Activated T-cell treated with anti-CD3 and anti-CD28 coated beads for 1 hour (primary cell): Measurements from ENCODE around the gene TRERF1.

Experiments
- DNase-seq: peaks from one replicate; pipeline ENCODE4 v3.0.0-alpha.2; 2020; ENCODE audit warnings: low read depth

Gene TRERF1

DNA sequence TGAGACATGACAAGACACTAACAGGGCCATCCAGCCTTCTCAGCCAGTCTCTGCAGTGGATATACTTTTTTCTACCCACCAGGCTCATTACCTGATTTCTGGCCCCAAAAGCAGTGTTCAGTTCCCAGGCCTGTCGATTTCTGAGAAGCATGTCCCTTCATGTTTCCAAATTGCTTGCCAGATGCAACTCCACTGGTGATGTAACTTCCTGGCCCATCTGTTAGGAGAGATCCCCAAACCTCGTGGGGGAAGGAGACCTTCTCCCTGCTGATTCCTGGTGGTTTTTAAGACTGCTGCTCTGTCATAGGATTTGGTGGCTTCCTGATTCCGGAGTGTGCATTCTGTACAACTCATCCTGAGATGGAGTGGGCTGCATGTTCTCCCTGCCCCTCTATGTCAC, 202.4 kb downstream of the TRERF1 start:
- DNase-seq, result no peak

DNA sequence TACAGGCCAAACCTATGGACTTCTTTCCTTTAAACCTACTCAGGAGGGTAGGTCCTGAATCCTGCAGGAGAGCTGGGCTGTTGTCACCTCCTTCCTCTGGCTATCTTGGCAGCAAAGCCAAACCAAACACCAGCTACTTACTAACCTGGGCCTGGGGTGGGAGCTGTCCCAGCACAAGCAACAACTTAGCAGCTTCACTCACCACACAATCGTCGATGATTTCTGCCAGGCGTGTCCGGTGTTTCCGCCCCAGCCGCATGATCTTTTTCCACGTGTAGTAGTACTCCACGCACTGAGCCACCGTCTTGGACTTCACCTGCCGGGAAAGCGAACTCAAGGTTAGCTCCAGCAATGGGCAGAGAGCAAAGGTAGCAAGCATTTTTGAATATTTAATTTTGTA, 208.7 kb downstream of the TRERF1 start:
- no peak for DNase-seq

DNA sequence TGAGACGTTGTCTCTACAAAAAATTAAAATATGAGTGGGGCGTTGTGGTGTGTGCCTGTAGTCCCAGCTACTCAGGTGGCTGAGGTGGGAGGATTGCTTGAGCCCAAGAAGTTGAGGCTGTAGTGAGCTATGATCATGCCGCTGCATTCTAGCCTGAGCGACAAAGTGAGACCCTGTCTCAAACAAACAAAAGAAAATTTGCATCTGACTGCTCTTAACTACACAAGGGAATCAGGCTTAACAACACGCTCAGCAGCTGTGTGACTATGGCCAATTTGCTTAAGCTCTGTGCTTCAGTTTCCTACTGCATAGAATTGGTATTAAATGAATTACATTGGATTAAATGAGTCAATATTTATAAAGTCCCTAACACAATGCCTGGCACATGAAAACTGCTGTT, 209.8 kb downstream of the TRERF1 start:
- no peak for DNase-seq

DNA sequence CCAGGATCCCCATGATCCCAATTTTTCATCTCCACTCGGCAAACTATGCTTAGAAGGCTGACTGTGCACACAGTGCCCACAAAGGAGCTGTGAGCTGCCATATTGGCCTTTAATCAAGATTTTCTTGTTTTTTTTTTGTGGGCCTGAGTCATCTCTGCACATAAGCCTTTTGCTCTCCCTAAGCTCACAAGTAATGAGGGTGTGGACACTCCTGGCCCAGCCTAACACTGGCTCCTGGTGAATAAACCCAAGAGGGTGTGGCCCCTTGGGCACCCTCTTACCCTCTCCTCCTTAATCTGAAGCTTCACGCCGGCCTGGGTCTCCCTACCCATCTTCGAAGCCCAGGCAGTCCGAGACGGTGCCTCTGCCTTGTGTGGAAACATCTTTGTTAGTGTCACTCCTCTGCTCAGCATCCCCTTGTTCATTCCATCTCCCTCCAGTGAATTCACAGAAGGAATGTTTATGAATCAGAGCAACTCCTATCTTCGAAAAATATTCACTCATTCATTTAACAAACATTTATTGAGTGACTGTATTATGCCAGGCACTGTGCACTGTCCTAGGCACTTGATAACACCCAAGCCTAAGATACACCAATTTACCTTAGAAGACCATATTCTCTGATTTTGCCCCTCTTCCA, 211.9 kb downstream of the TRERF1 start:
- DNase-seq, result no peak

DNA sequence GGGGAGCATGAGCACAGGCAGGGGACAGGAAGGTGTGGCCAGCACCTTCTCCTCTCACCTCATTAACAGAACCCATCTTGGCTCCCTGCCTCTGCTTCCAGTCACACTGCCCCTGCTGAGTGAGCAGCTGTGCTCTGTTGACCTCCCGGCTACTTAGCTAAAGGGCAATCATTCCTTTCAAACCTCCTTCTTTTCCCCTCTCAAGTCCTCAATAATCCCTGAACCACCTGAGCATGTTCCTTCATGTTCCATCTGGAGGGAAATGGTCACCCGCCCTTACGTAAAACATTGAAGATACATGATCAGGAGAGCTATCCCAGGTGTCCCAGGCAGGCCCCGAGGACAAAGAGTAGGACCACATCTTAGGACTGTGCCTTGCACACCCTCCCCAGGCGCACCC, 212.4 kb downstream of the TRERF1 start:
- DNase-seq, result no peak

DNA sequence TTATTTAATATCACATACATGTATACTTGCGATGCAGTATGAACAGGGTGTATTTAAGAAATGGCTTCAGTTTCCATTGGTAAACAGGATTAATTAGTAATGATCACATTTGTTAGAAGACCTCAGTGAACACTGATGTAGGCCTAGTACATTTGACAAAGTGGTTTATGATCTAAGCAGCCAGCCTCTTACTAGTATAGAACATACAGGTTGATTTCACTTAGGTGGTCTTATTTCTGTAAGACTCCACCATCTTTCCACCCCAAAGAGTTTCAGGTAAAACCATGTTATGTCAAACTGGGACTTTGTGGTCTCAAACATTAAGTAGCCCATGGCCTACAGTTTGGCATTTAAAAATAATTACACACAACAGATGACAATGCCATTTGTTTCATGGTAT, 213.9 kb downstream of the TRERF1 start:
- no peak for DNase-seq

DNA sequence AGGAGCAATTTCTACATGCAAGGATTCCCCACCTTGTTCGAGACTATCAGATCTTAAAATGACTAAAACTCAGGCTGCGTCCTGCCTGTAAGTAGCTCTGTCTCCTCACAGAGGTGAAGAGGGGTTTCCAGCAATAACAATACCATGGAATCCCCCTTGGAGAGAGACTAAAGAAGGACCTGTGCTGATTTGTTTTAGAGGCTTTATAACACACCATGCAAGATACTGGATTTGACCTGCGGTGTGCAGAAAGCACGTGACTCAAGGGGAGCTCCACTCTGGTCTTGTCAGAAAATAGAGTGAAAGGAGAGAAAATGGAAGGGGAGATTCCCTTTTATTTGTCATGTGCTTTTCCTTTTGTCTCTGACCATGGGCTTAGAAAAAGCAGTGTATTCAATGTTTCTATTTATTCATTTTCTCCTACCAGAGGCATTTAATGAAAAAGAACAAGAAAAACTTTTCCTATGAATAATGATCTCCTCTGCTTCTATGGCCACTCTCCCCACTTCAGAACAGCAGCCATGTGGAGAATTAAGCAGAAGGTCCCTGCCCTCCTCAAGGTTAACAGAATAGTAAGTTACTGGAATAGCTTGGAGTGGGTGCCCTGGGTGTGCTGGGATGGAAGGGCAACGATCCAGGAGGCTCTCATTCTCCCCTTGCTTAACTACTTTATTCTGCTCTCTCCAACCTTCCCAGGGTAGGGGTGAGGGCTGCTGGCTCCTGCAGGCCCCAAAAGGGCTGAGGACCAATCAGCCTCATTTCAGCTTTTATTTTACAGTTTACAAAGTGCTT, 214.8 kb downstream of the TRERF1 start:
- no peak for DNase-seq

DNA sequence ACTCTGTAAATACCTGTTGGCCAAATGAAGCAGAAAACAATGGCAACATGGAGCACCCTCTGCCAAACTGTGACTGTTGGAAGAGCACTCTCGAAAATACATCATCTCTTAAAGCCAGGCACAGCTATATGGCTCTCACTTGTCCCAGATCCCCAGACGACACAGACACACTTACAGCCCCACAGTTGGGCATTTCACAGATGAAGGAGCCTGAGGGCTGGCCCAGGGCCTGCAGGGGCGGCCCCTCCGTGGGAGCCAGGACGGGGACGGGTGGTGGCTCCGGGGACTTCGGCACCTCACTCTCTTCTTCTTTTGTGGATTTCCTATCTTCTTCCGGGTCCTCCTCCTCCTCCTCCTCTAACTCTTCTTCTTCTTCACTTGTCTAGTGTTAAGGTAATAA, 215.7 kb downstream of the TRERF1 start:
- DNase-seq, result no peak

DNA sequence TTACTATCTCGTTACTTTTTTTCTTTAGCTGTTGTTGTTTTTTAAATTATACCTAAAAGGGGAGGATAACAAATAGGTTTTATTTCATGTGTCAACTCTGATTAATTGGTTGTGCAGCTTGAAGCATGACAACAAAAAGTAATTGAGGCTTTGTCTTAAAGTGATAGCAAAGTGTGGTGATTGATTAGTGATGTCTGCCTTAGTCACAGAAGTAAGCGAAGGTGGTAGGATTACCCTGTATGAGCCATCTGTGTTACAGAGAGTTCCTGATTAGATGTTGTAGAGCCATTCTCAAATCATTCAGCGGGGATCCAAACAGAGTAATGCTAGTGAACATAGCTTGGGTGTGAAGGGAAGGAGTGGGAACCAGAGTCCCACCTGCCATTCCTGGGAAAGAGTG, 219.7 kb downstream of the TRERF1 start:
- no peak for DNase-seq

DNA sequence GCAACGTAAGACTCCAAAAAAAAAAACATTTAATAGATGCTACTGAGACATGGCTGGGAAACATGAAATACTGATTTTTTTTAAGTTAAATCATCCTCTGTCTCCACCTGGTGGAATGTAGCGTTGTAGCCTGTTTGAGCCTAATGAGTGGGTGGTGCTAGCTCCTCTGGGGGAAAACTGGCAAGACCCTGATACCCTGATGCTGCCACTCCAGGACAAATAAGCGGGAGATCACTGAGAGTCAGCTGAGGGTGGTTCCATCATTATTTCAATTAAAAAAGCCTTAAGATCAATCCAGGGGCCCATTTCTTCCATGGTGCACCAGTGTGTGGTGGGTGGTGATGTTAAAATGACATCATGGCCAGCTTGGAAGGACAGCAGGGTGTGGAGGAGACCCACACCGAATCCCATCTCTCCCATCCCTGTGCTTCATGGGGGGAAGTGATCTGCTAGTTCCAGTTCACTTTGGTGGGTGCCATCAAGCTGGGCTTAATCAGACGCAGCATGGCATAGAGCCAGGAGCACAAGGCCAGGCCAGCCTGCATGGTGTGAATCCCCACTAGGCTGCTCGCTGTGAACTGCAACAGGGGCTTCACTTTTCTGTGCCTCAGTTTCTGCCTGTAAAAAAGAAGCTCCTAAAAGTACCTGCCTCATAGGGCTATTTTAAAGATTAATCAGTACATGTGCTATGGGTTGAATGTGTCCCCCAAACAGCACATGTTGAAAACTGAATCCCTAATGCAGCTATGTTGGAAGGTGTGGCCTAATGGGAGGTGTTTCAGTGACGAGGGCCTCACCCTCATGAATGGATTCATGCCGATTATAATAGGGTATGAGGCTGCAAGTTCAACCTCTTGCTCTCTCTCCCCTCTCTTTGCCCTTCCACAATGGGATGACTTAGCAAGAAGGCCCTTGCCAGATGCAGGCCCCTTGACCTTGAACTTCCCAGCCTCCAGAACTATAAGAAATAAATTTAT, 221.1 kb downstream of the TRERF1 start:
- DNase-seq, result no peak

DNA sequence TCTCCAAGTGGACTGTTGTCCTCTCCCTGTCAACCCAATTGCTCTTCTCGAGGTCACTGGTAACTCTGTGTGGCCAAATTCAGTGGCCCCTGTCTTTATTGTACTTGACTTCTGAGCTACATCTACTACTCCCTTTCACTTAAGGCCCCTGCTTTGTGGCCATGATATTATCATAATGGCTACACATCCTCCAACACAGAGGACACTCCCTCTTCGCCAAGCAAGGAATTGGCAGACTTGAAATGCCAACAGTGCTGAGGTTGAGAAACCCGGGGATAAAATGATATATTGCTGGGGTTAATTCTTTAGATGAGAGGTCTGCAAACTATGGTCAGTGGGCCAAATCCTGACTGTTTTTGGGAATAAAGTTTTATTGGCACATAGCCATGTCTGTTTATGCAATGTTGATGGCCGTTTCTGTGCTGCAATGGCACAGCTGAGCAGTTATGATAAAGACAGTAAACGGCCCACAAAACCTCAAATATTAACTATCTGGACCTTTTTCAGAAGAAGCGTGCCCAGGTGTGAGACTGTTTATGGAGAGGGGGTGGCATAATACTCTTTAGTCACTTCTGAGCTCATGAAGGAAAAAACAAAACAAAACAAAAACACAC, 222.1 kb downstream of the TRERF1 start:
- no peak for DNase-seq

DNA sequence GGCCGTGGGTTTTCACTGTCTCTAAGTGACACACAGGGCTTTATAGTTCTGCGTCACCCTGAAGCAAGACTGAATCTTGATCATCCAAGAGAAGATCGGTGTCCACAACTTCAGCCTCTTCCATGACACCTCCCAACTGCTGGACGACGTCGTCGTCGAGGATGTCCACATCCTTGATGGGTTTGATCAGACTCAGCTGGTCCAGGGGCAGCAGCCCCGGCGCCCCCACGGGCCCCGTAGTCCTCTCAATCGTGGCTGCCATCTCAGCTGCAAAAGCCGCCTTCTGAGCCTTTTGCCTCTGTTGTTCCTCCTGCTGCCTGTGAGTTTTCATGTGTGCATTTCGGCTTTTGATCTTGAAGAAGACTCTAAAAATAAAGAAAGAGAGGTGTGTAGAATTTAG, 223.4 kb downstream of the TRERF1 start:
- DNase-seq, result no peak

DNA sequence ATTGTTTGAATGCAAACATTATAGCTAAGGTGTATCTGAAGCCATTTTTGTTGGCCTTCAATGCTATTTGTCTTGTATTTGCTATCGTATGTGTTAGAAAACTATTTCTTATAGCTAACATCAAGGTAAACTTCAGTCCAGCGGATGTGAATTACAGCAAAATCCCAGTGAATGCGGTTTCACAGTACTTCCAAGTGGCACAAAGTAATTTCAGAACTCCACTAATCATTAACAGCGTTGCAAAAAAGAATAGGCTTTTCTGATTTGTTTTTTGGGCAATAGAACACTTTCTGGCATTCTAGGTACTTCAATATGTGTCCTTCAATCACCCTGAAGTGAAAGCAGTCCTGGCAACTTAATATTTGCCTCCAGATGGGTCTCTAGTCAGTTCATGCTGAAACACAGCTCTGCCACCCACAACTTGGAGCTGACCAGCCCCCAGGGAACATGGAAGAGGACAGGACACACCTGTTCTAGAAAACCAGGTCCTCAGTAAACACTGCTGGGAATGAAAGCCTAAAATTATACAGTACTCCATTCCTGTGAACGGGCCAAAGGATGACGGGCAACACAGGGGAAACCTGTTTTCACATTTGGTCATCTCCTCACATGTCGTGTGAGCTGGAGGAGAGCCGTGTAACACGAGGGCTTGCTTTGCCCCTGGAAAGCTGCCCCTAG, 224.4 kb downstream of the TRERF1 start:
- DNase-seq, result no peak

DNA sequence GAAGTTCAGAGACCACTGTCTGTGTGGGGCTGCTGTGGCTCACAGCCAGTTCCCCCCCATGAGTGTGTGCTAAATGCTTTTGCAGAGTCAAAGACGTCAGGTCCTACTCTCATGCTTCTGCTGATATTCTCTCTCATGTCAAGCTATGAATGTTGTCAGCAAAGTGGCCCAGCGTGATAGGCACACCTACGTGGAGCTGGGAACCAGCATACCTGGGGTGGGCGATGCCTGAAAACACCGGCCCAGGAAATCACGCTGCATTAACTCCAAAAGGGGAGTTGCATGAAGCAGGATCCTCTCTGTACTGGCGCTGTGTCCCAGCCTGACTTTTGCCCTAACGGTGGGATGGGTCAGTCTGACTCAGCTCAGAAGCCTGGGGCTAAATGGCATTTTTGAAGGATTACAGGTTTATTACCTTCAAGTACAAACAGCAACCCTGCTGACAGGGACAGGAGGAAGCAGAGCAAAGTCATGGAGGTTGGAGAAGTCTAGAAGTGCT, 225.0 kb downstream of the TRERF1 start:
- no peak for DNase-seq

DNA sequence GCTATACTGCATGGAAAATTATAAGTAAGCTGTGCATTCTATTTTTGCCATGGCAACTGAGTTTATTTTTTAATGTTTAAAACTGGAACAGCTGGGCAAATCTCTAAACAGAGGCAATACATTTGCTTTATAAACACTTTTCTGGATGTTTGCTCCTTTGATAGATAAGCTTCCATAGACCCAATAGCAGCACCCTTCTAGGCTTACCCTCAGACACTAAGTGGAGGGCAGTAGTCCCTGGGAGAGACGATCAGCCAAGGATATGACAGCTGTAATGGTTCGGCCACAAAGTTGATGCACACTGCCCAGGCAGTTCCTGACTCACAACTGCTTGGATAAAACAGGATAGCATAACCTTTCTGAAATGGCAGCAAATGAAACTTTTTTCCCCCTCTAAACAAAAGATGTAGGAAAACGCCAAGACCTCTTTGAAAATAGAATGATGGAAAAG, 225.5 kb downstream of the TRERF1 start:
- no peak for DNase-seq

DNA sequence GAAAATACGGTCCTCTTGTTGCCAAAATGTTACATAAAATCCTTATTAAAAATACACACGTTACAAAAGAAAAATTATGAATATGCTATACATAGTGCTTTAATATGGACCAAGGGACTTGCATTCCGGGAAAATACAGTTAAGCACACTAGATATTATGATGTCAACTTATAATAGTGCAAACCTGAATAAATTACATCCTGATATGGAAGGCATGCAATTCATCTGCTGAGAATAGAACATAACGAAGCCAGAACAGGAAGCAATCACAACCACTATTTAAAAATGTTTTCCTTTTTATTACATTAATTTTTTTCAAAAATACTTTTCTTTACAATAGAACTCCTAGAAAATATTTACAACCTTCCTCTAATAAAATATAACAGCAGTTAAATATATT, 226.3 kb downstream of the TRERF1 start:
- no peak for DNase-seq

DNA sequence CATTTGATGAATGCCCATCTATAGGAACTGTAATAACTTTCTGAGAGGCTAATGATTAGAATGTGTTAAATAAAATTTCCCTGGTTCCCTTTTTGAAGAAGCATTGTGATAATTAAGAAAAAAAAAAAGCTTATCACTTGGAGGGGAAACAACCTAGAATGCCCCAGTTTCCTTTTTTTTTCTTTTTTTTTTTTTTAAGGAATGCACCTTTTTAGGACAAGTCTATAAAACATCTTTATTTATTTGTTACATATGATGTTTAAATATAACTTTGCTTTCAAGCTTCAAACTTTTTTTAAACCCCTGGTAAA, 226.7 kb downstream of the TRERF1 start:
- no peak for DNase-seq

DNA sequence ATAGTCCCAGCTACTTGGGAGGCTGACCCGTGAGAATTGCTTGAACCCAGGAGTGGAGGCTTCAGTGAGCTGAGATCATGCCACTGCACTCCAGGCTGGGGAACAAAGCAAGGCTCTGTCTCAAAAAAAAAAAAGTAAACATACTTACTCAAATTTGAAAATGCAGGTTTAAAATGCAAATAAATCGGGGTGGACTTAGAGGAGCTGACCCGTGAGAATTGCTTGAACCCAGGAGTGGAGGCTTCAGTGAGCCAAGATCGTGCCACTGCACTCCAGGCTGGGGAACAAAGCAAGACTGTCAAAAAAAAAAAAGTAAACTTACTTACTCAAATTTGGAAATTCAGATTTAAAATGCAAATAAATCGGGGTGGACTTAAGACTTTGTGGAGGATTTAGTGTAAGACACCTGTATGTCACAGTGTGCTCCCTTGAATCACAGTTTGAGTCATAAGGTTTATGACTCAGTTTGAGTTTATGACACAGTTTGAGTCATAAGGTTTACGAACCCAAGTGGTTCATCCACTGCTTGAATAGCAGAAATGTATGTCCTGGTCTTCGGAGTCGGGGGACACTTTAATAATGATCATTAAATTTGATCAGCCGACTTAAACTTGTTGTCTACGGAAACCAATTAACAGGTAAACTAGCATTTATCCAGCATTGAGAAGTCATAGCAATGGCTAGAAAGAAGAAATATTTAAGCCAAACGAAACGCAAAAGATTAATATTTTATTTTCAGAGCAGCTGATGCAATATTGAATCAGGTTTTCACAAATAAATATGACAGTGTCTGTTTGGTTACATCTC, 227.3 kb downstream of the TRERF1 start:
- no peak for DNase-seq

DNA sequence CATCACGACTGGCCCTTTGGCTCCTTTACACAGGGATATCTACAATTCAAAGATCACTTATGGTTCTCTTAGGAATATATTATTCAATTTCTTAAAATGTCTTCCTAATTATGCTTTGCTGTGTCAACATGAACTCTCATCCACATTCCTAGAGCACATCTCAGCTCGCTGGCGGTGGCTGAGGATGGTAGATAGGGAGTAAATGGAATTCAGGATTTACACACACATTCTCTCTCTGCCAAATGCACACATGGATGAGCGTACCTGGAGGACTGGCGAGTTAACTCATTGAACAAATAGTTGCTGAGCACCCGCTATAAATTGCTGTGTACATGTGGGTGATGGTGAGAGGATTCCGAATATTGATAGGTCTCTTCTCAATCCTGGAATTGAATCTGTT, 229.3 kb downstream of the TRERF1 start:
- DNase-seq, result no peak

DNA sequence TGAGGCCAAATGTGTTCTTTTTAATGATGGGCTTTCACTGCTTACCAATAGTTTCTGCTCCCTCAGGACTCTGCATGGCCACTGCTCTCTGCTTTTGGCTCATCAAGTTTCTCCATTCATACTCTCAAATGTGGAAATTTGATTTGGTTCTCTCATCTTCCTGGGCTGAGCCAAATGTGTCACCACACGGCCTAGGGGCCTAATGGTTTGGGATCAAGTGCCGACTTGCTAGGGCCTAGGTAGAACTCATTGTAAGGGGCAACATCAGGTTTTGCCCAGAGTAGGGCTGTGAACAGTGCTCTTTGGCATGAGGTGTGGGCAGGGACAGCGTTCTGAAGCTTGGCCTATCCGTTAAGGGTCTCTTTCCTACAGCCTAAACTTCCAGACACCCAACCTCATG, 230.2 kb downstream of the TRERF1 start:
- no peak for DNase-seq

DNA sequence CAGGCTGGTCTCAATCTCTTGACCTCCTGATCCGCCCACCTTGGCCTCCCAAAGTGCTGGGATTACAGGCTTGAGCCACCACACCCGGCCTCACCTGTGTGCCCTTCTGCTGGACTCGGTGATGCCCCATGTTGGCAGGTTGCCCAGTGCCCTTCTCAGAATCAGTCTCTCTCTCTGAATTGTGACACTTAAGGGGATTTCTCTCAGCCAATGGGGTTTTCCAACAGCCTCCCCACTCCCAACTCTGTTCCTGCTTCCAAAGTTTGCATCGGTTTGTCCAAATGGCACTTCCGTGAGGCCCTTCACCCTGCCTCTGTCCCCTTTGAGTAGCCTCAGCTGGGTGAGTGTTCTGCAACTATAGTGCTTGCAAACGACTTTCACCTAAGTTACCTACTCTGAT, 230.9 kb downstream of the TRERF1 start:
- DNase-seq, result no peak
